ENCODE measurements around the gene GNLY.

- no peak for TF ChIP-seq POLR2A (IDR thresholded peaks at IDR 0.05; ENCODE audit: low read depth, low read length)
- TF ChIP-seq CTCF (IDR thresholded peaks at IDR 0.05; ENCODE audit: extremely low read depth in 1 of 2, insufficient read depth in 1 of 2, low read depth in 1 of 2, low read length in 2 of 2), result no peak
- TF ChIP-seq JUN (IDR thresholded peaks at IDR 0.05; ENCODE audit: borderline replicate concordance, insufficient read depth, insufficient read length, low read depth), result no peak
- TF ChIP-seq EZH2 (IDR thresholded peaks at IDR 0.05; ENCODE audit: borderline replicate concordance, low read depth, low read length, severe bottlenecking), result no peak
- no peak for TF ChIP-seq FOS (IDR thresholded peaks at IDR 0.05; ENCODE audit: borderline replicate concordance, insufficient read depth, low read length)
Observed at GRCh38 chr2:85674417-85674816, 19.7 kb upstream of the GNLY start.

All from endothelial cell of umbilical vein (primary cell).